HG02938 (cell line): ENCODE results near the gene ZNF43.
A peak's percentile ranks its signal among the peaks of the same experiment; 100 is the strongest.
"Not testable (repeated sequence)": the region's sequence is repeated elsewhere in the genome, so short reads cannot be mapped to it uniquely, and the experiment has no call there.

Source experiments
- ATAC-seq: cut with Tn5 transposase; IDR thresholded peaks from one replicate; pipeline ENCODE4 v1.9.1; 2021; ENCODE audit warnings: mild to moderate bottlenecking, moderate library complexity; ENCODE audit not compliant: unreplicated experiment

Gene ZNF43

DNA sequence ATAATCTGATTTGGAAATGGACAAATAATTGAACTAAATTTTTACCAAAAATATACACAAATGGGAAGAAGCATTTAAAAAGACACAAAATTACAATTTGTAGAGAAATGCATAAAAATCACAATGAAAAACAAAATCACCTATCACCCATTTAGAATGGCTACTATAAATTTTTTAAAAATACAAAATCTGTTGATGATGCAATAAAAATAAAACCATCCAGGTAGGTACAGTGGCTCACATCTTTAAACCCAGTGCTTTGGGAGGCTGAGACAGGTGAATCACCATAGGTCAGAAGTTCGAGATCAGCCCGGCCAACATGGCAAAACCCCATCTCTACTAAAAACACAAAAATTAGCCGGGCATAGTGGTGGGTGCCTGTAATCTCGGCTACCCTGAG lies 23.5 kb downstream of the ZNF43 start:
- no peak for ATAC-seq

DNA sequence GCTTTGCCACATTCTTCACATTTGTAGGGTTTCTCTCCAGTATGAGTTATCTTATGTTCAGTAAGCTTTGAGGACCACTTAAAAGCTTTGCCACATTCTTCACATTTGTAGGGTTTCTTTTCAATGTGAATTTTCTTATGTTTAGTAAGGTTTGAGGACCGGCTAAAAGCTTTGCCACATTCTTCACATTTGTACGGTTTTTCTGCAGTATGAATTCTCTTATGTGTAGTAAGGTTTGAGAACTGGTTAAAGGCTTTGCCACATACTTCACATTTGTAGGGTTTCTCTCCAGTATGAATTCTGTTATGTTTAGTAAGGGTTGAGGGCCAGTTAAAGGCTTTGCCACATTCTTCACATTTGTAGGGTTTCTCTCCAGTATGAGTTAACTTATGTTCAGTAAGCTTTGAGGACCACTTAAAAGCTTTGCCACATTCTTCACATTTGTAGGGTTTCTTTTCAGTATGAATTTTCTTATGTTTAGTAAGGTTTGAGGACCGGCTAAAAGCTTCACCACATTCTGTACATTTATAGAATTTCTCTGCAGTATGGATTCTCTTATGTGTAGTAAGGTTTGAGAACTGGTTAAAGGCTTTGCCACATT lies 27.5 kb downstream of the ZNF43 start:
- ATAC-seq, result not testable (repeated sequence)

- no peak for ATAC-seq
These were observed 46.4 kb downstream of the ZNF43 start for GRCh38 chr19:21789466-21790085.

DNA sequence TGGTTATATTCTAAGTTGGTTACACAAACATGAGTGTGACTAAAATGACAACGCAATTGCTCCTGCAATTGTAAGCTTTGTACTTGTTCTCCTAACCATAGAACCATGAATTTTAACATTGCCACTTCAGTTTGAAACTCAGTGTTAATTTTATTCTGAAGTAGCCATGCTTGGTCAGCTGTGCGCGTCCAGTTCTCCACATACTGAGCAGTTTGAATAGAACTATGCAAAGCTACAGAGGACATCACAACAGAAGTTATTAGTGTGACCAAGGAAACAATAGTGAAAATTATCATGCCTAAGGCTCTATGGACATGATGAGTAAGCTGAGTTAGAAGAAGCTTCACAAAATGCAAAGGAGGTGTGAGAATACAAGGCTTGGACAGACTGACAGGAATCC lies 49.0 kb downstream of the ZNF43 start:
- ATAC-seq, result no peak

DNA sequence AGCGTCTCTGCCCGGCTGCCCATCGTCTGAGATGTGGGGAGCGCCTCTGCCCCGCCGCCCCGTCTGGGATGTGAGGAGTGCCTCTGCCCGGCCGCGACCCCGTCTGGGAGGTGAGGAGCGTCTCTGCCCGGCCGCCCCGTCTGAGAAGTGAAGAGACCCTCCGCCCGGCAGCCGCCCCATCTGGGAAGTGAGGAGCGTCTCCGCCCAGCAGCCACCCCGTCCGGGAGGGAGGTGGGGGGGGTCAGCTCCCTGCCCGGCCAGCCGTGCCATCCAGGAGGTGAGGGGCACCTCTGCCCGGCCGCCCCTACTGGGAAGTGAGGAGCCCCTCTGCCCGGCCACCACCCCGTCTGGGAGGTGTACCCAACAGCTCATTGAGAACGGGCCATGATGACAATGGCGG lies 60.2 kb downstream of the ZNF43 start:
- ATAC-seq, result not testable (repeated sequence)

- ATAC-seq, result peak; percentile 94
These were observed 68.7 kb downstream of the ZNF43 start, which contains the start of gene ZNF100 for GRCh38 chr19:21767065-21767800. Gene ZNF100, minus strand, starts transcription at chr19:21767579. Its CDS starts 150 bp downstream, at chr19:21767429.

GRCh38 chr19:21766705-21767064 lies 69.3 kb downstream of the ZNF43 start:
- ATAC-seq, result peak; percentile 6

DNA sequence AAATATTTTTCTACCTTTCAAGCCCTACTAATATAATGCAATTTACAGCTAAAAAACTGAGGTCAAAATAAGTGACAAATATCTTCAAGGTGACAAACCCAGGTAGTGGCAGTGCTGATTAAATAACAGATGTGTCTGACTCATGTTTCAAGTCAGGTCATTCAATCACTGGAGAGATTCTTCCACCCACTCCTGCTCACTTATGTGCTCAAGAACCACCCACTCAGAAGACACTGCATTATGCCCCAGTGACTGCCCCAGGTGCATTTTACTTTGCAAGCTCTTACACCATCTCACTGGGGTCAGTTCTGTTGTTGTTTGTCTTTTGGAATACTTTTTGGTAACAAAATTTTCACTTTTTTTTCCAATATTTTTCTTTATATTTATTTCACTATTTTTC lies 70.8 kb downstream of the ZNF43 start:
- no peak for ATAC-seq

- ATAC-seq, result not testable (repeated sequence)
These were observed 74.4 kb downstream of the ZNF43 start for GRCh38 chr19:21761547-21761946.

GRCh38 chr19:21758296-21758695 lies 77.7 kb downstream of the ZNF43 start:
- ATAC-seq, result no peak

DNA sequence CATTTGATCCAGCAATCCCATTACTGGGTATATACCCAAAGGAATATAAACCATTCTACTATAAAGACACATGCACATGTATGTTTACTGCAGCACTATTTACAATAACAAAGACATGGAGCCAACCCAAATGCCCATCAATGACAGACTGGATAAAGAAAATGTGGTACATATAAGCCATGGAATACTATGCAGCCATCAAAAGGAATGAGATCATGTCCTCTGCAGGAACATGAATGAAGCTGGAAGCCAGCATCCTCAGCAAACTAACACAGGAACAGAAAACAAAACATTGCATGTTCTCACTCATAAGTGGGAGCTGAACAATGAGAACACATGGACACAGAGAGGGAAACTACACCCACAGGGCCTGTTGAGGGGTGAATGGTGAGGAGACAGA lies 80.4 kb downstream of the ZNF43 start:
- ATAC-seq, result not testable (repeated sequence)
